ENCODE measurements around the gene HYOU1. TPM values are rescaled to one million over a fixed set of nuclear protein-coding genes. Genes with fewer than 3 reads are reported as not detected.

HYOU1 gene
- total and polyA plus RNA-seq, 2 of the 8 experiments (the other 6 are each of a cell fraction or from before 2014, with no cell fraction given): 239 to 295 TPM

- TF ChIP-seq CEBPB (IDR thresholded peaks at IDR 0.05; ENCODE audit: low read depth, low read length) (0 out of 2 replicates have a peak, but pooled peaks have one; percentile 20), SRF (IDR thresholded peaks at IDR 0.05; ENCODE audit: low read depth, low read length) (no peak), RFX5 (IDR thresholded peaks at IDR 0.05; ENCODE audit: borderline replicate concordance, low read depth, low read length) (no peak), CHD2 (IDR thresholded peaks at IDR 0.05; ENCODE audit: low read length) (peak; percentile 68), SP4 (IDR thresholded peaks at IDR 0.05; ENCODE audit: low read length) (peak; percentile 92), KDM5A (IDR thresholded peaks at IDR 0.05; ENCODE audit: low read length) (no peak), TBP (IDR thresholded peaks at IDR 0.05; ENCODE audit: low read depth, low read length) (no peak; the same call in 1 of the 2 replicates), HDAC2 (IDR thresholded peaks at IDR 0.05; ENCODE audit: borderline replicate concordance in 1 of 2, low read depth in 2 of 2, low read length in 2 of 2) (no peak), FOSL1 (IDR thresholded peaks at IDR 0.05; ENCODE audit: insufficient read depth, low read depth, low read length) (no peak), MAFK (IDR thresholded peaks at IDR 0.05; ENCODE audit: low read depth, low read length) (no peak), TAF7 (optimal IDR thresholded peaks at IDR 0.05; ENCODE audit: borderline replicate concordance, low read depth, low read length) (no peak), RBBP5 (IDR thresholded peaks at IDR 0.05; ENCODE audit: borderline replicate concordance, low read depth, low read length) (peak; percentile 91; the same call in 1 of the 2 replicates), CREB1 (IDR thresholded peaks at IDR 0.05) (peak; percentile 78), BRCA1 (IDR thresholded peaks at IDR 0.05; ENCODE audit: low read depth, low read length) (no peak; the same call in 1 of the 2 replicates), JUN (IDR thresholded peaks at IDR 0.05; ENCODE audit: low read depth, low read length) (no peak), CTCF (IDR thresholded peaks at IDR 0.05; ENCODE audit: control extremely low read depth in 1 of 3, insufficient read depth in 1 of 3, low read depth in 1 of 3, low read length in 3 of 3) (peak; percentile 77 to 98 (median 93)), KDM1A (IDR thresholded peaks at IDR 0.05; ENCODE audit: borderline replicate concordance, low read length) (no peak), SP1 (IDR thresholded peaks at IDR 0.05; ENCODE audit: low read depth, low read length) (peak; percentile 68; the same call in 1 of the 2 replicates), SIRT6 (IDR thresholded peaks at IDR 0.05; ENCODE audit: low read length) (no peak), SIN3A (conservative IDR thresholded peaks at IDR 0.05 in 1 of 2, IDR thresholded peaks at IDR 0.05 in 1 of 2; ENCODE audit: low read depth in 1 of 2, low read length in 2 of 2) (peak in 1 of 2 experiments; percentile 74; a peak in 2 of 4 replicates), SAP30 (IDR thresholded peaks at IDR 0.05; ENCODE audit: insufficient read depth, insufficient replicate concordance, low read length) (no peak), HDAC6 (IDR thresholded peaks at IDR 0.05; ENCODE audit: low read depth, low read length) (no peak), SP2 (IDR thresholded peaks at IDR 0.05; ENCODE audit: low read length) (no peak)
These were observed 26.5 kb downstream of the HYOU1 start, which contains the start of gene SLC37A4 (continued) for GRCh38 chr11:119030329-119031047.

Measured in H1 (cell line).